GM12801 (cell line): ENCODE measurements around the gene SRGAP1.

Experiments
- CTCF ChIP-seq: IDR thresholded peaks from one replicate; pipeline ENCODE4 v1.5.1; 2011; ENCODE audit warnings: control low read depth; ENCODE audit not compliant: insufficient read length; ENCODE audit errors: extremely low read depth

SRGAP1 gene

GRCh38 chr12:64109706-64110105, 265.2 kb downstream of the SRGAP1 start:
- TF ChIP-seq CTCF = no peak

DNA sequence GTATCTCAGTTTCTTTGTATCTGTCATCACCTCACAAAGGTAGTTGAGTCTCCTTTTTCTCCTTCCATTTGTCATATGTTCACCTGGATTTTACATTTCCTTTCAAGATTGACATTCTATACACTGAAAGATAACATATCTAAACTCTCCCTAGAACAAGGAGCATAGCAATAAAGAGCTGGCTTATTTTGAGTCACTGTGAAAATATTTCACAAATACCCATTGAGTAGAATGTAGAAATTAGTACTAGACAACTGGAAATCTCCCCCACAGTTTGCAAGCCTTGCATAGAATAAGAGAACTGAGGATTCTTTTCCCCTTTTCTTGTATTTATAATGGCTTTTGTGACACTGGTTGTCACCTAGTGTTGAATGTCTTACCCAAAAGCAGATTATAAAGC, 266.4 kb downstream of the SRGAP1 start:
- TF ChIP-seq CTCF = no peak

DNA sequence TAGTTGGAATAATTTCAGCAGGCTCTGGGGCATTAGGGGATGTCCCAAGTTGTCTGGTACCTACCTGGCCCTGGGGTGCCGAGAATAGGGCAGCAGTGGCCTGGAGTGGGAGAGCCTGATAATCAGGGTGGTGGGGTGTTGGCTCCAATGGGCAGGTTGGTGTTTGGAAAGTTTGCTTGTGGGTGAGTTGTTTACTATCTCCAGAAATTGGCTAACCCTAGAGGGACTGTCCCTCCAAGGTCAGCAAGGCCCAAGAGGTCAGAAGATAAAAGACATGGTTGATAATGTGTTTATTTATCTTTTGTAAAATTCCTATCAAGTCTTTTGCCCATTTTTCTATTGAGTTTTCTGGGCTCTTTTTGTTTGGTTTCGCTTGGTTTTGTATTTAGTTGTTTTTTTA, 272.5 kb downstream of the SRGAP1 start:
- TF ChIP-seq CTCF = no peak

DNA sequence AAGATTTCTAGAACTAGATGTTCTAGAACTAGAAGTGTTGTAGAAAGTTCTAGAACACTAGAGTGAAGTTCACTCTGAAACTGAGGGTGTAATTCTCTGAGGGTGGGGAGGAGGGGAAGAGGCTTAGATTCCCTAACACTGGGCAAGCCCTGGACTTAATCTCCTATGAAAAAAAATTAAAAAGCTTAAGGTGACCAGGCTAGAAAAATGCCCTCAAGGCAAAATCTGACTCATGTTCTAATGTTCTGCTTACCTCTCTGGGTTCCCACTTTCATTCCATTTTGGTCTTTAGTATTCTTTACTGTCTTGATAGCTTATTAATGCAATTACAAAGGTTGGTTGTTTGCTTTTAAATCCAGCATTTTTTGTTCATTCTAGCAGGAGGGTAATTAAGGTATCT, 276.1 kb downstream of the SRGAP1 start:
- no peak for TF ChIP-seq CTCF

GRCh38 chr12:64122154-64122553, 277.7 kb downstream of the SRGAP1 start:
- no peak for TF ChIP-seq CTCF

- TF ChIP-seq CTCF = no peak
These were observed 278.5 kb downstream of the SRGAP1 start for GRCh38 chr12:64122995-64123394.

DNA sequence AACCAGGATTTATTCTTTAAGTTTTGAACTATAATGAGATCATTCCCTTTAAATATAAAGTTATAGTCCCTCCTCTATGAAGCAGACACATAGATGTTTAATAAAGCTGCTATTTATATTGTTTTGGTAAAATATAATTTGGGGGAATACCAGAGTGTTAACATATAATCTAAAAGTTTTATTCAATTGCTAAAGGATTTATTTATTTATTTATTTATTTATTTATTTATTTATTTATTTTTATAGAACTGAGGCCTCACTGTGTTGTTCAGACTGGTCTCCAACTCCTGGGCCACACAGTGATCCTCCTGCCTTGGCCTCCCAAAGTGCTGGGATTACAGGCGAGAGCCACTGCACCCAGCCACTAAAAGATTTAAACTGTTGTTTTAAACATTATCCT, 278.9 kb downstream of the SRGAP1 start:
- TF ChIP-seq CTCF = no peak

- TF ChIP-seq CTCF = no peak
These were observed 280.2 kb downstream of the SRGAP1 start for GRCh38 chr12:64124511-64125197.
